ENCODE results near the gene GAS7.

DNA sequence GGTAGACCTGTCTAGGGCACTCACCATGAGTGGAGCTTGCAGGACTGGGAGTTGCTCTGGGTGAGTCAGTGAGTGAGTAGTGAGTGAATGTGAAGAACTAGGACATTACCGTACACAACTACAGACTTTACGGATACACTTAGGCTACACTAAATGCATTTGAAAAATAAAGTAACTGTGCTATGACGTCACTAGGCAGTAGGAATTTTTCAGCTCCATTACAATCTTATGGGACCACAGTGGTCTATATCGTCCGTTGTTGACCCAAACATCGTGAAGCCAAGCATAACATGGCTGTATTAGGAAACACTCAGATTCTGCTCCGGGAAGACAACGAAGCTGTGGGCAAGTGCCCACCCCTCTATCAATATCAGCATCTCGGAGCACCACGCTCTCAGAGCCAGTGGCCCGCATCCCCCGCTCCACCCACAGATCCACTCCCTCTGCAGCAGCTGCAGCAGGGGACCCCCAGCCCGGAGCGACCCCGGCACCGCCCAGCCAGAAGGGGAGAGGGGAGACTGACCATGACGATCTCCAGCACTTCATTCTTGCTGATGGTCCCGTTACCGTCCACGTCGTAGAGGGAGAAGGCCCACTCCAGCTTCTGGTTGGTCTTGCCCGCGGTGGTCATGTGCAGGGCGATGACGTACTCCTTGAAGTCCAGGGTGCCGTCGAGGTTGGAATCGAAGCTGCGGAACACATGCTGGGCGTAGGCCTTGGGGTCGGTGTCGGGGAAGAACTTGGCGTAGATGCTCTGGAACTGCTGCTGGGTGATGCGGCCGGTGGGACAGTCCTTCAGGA, 293.9 kb downstream of the GAS7 start:
- TF ChIP-seq, protein P1, sequence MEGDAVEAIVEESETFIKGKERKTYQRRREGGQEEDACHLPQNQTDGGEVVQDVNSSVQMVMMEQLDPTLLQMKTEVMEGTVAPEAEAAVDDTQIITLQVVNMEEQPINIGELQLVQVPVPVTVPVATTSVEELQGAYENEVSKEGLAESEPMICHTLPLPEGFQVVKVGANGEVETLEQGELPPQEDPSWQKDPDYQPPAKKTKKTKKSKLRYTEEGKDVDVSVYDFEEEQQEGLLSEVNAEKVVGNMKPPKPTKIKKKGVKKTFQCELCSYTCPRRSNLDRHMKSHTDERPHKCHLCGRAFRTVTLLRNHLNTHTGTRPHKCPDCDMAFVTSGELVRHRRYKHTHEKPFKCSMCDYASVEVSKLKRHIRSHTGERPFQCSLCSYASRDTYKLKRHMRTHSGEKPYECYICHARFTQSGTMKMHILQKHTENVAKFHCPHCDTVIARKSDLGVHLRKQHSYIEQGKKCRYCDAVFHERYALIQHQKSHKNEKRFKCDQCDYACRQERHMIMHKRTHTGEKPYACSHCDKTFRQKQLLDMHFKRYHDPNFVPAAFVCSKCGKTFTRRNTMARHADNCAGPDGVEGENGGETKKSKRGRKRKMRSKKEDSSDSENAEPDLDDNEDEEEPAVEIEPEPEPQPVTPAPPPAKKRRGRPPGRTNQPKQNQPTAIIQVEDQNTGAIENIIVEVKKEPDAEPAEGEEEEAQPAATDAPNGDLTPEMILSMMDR (IDR thresholded peaks at IDR 0.05; ENCODE audit: insufficient read depth, low read depth, low read length), result no peak
- no peak for TF ChIP-seq EZH2 (IDR thresholded peaks at IDR 0.05; ENCODE audit: insufficient read depth, low read length)
